ENCODE data around the gene ATXN7L1.

DNA sequence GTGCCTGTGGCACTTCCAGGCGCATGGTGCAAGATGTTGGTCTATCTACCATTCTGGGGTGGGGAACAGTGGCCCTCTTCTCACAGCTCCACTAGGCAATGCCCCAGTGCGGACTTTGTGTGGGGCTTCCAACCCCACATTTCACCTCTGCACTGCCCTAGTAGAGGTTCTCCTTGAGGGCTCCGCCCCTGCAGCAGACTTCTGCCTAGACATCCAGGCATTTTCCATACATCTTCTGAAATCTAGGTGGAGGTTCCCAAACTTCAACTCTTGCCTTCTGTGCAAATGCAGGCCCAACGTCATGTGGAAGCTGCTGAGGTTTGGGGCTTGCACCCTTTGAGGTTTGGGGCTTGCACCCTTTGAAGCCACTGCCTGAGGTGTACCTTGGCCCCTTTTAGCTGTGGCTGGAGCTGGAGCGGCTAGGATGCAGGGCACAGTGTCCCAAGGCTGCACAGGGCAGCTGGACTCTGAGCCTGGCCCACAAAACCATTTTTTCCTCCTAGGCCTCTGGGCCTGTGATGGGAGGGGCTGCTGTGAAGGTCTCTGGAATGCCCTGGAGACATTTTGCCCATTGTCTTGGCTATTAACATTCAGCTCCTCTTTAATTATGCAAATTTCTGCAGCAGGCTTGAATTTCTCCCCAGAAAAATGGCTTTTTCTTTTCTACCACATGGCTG lies 164.5 kb downstream of the ATXN7L1 start:
- TF ChIP-seq, protein P1, sequence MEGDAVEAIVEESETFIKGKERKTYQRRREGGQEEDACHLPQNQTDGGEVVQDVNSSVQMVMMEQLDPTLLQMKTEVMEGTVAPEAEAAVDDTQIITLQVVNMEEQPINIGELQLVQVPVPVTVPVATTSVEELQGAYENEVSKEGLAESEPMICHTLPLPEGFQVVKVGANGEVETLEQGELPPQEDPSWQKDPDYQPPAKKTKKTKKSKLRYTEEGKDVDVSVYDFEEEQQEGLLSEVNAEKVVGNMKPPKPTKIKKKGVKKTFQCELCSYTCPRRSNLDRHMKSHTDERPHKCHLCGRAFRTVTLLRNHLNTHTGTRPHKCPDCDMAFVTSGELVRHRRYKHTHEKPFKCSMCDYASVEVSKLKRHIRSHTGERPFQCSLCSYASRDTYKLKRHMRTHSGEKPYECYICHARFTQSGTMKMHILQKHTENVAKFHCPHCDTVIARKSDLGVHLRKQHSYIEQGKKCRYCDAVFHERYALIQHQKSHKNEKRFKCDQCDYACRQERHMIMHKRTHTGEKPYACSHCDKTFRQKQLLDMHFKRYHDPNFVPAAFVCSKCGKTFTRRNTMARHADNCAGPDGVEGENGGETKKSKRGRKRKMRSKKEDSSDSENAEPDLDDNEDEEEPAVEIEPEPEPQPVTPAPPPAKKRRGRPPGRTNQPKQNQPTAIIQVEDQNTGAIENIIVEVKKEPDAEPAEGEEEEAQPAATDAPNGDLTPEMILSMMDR (conservative IDR thresholded peaks at IDR 0.05; ENCODE audit: low read depth, low read length), result no peak
- TF ChIP-seq EZH2 (IDR thresholded peaks at IDR 0.05; ENCODE audit: borderline replicate concordance, low read depth, low read length, poor library complexity, severe bottlenecking), result no peak
